ENCODE data around the gene CD300LG. TPM values are rescaled to one million over a fixed set of nuclear protein-coding genes. Genes with fewer than 3 reads are reported as not detected.
A peak's percentile ranks its signal among the peaks of the same experiment; 100 is the strongest.
"Not testable (repeated sequence)": the region's sequence is repeated elsewhere in the genome, so short reads cannot be mapped to it uniquely, and the experiment has no call there.

The CD300LG gene, protein sequence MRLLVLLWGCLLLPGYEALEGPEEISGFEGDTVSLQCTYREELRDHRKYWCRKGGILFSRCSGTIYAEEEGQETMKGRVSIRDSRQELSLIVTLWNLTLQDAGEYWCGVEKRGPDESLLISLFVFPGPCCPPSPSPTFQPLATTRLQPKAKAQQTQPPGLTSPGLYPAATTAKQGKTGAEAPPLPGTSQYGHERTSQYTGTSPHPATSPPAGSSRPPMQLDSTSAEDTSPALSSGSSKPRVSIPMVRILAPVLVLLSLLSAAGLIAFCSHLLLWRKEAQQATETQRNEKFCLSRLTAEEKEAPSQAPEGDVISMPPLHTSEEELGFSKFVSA
- not detected for total RNA-seq (2013)
- polyA plus RNA-seq, result not detected
- polyA minus RNA-seq, result not detected in 2 replicates
- total RNA-seq, result 0 to 0.81 (median 0) reads per million in 11 experiments

DNA sequence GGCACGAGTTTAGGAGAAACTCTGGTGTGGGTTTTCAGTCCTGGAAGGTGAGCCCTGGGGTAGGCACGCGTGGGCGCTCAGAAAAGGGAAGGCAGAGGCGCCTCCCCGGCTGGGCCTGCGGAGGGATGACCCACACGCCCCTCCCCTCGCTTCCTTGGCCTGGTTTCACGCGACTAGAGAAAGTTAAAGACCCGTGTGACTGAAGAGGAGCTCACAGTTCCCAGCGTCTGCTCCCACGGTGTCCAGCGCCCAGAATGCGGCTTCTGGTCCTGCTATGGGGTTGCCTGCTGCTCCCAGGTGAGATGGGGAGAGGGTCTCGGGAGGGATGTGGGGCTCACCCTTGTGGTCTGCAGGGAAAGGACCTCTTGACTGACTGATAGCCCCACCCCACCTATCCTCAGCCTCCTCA is at the start of gene CD300LG:
Gene CD300LG (plus strand): TSS at position 214 of the 409 bp plus-strand sequence. CDS start 41 bp downstream, at position 255.
- H3K36me3 ChIP-seq (replicated peaks in 1 of 2; ENCODE audit: control insufficient read depth in 1 of 2, insufficient read depth in 2 of 2, low read length in 2 of 2), result no peaks in the 10 kb centered on the region
- TF ChIP-seq, protein P1, sequence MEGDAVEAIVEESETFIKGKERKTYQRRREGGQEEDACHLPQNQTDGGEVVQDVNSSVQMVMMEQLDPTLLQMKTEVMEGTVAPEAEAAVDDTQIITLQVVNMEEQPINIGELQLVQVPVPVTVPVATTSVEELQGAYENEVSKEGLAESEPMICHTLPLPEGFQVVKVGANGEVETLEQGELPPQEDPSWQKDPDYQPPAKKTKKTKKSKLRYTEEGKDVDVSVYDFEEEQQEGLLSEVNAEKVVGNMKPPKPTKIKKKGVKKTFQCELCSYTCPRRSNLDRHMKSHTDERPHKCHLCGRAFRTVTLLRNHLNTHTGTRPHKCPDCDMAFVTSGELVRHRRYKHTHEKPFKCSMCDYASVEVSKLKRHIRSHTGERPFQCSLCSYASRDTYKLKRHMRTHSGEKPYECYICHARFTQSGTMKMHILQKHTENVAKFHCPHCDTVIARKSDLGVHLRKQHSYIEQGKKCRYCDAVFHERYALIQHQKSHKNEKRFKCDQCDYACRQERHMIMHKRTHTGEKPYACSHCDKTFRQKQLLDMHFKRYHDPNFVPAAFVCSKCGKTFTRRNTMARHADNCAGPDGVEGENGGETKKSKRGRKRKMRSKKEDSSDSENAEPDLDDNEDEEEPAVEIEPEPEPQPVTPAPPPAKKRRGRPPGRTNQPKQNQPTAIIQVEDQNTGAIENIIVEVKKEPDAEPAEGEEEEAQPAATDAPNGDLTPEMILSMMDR (IDR thresholded peaks at IDR 0.05), result no peak
- WGBS (ENCODE audit: insufficient coverage), result 16% methylated on average over 15 of the region's 17 CpGs
- Mint-ChIP-seq H3K27me3 (ENCODE audit: low read depth in 3 of 3) (peaks cover 3 to 7% (median 3%) of the 10 kb centered on the region in 3 donors), H3K27ac (no peak within 1 kb of the TSS), H3K4me3 (peak within 1 kb of the TSS in 1 of 2 donors; percentile 4), H3K36me3 (no peaks in the 10 kb centered on the region), H3K4me1 (peaks cover 20% of the 10 kb centered on the region), H3K9me3 (peaks cover 0 to 1% (median 0%) of the 10 kb centered on the region in 7 donors)
- H3K4me1 ChIP-seq (ENCODE audit: control insufficient read depth in 1 of 2, insufficient read depth in 2 of 2, low read length in 2 of 2), result peaks cover 4 to 11% of the 10 kb centered on the region in 2 donors
- H3K9me3 ChIP-seq (replicated peaks in 1 of 2; ENCODE audit: control insufficient read depth in 1 of 2, insufficient read depth in 1 of 2, low read length in 2 of 2), result no peaks in the 10 kb centered on the region
- H3K27ac ChIP-seq (ENCODE audit: low read depth in 1 of 2, low read length in 2 of 2), result no peak within 1 kb of the TSS
- H3K27me3 ChIP-seq (ENCODE audit: control insufficient read depth in 2 of 2, insufficient read depth in 2 of 2, low read length in 2 of 2), result no peaks in the 10 kb centered on the region
- intact Hi-C loops (cut with micrococcal nuclease), result loop anchor here in 1 of 2 donors (5.0 kb wide), 1 partner anchor 155 kb away; no protein-coding TSS in a partner anchor
- H3K79me2 ChIP-seq (ENCODE audit: insufficient read depth, low read length), result no peaks in the 10 kb centered on the region
- no peak within 1 kb of the TSS for H3K4me3 ChIP-seq (replicated peaks in 1 of 3; ENCODE audit: low read depth in 2 of 3, low read length in 3 of 3)
- no peak within 1 kb of the TSS for H3K4me2 ChIP-seq (replicated peaks; ENCODE audit: extremely low read depth, low read length, poor library complexity, severe bottlenecking)
- H2AFZ ChIP-seq (ENCODE audit: insufficient read depth, low read depth, low read length, poor library complexity, severe bottlenecking), result peak within 1 kb of the TSS; percentile 57
- H4K20me1 ChIP-seq (ENCODE audit: insufficient read depth, low read length), result no peaks in the 10 kb centered on the region
- no peak for DNase-seq
- H3K9ac ChIP-seq (ENCODE audit: insufficient read depth, low read length, poor library complexity, severe bottlenecking), result no peak within 1 kb of the TSS

DNA sequence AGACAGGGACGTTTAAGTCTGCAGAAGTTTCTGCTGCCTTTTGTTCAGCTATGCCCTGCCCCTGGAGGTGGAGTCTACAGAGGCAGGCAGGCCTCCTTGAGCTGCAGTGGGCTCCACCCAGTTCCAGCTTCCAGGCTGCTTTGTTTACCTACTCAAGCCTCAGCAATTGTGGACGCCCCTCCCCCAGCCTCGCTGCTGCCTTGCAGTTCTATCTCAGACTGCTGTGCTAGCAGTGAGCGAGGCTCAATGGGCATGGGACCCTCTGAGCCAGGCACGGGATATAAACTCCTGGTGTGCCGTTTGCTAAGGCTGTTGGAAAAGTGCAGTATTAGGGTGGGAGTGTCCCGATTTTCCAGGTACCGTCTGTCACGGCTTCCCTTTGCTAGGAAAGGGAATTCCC is 49.0 kb upstream of the CD300LG start:
- H3K79me2 ChIP-seq (ENCODE audit: insufficient read depth, low read length); H3K4me3 ChIP-seq (replicated peaks in 1 of 3; ENCODE audit: low read depth in 2 of 3, low read length in 3 of 3); DNase-seq; H3K36me3 ChIP-seq (replicated peaks in 1 of 2; ENCODE audit: control insufficient read depth in 1 of 2, insufficient read depth in 2 of 2, low read length in 2 of 2); H4K20me1 ChIP-seq (ENCODE audit: insufficient read depth, low read length); H3K9me3 ChIP-seq (replicated peaks in 1 of 2; ENCODE audit: control insufficient read depth in 1 of 2, insufficient read depth in 1 of 2, low read length in 2 of 2); H2AFZ ChIP-seq (ENCODE audit: insufficient read depth, low read depth, low read length, poor library complexity, severe bottlenecking); H3K4me2 ChIP-seq (replicated peaks; ENCODE audit: extremely low read depth, low read length, poor library complexity, severe bottlenecking); H3K36me3 Mint-ChIP-seq; intact Hi-C loops (cut with micrococcal nuclease); H3K27ac Mint-ChIP-seq; H3K9ac ChIP-seq (ENCODE audit: insufficient read depth, low read length, poor library complexity, severe bottlenecking); H3K27ac ChIP-seq (ENCODE audit: low read depth in 1 of 2, low read length in 2 of 2); H3K4me1 ChIP-seq (ENCODE audit: control insufficient read depth in 1 of 2, insufficient read depth in 2 of 2, low read length in 2 of 2); H3K4me3 Mint-ChIP-seq; H3K4me1 Mint-ChIP-seq; H3K27me3 Mint-ChIP-seq (ENCODE audit: low read depth in 3 of 3); H3K9me3 Mint-ChIP-seq; H3K27me3 ChIP-seq (ENCODE audit: control insufficient read depth in 2 of 2, insufficient read depth in 2 of 2, low read length in 2 of 2): not testable (repeated sequence)
- 88% methylated on average over 9 of the region's 9 CpGs for WGBS (ENCODE audit: insufficient coverage)
